Panc1 (cell line): ENCODE results near the gene C20orf202. TPM values are rescaled to one million over a fixed set of nuclear protein-coding genes. Genes with fewer than 3 reads are reported as not detected.

Experiments used
- ATAC-seq: fragments of 200-7000 bp; cut with Tn5 transposase; 2 replicates; pipeline ENCODE4 v1.9.1; 2020; ENCODE audit warnings: mild to moderate bottlenecking, moderate library complexity
- BruUV-seq: library from RNA; stranded (reverse); fragments of 400-500 nt; replicated peaks from 2 replicates; lab custom pipeline; 2021; lab: Mats Ljungman, UMichigan
- CTCF ChIA-PET: fragments of 300-600 bp; sonication (Branson Sonifier 250); formaldehyde crosslinking; loops from one replicate; lab custom pipeline; 2022; ENCODE audit warnings: antibody characterized with exemption; lab: Charles Lee
- POLR2A ChIA-PET: fragments of 300-600 bp; sonication (Branson Sonifier 250); formaldehyde crosslinking; loops from one replicate; lab custom pipeline; 2022; ENCODE audit warnings: antibody characterized with exemption; lab: Charles Lee
- DNase-seq: peaks from one replicate; pipeline ENCODE4 v3.0.0-alpha.2; 2010; ENCODE audit warnings: low read depth, low spot score
- H3K27ac ChIP-seq: 2 replicates; pipeline ENCODE4 v1.5.1; 2011; ENCODE audit warnings: mild to moderate bottlenecking, low read length, inconsistent platforms
- H3K27me3 ChIP-seq: fragments of 200-500 bp; sonication (Bioruptor generic); 2 replicates; pipeline ENCODE4 v1.6.0; 2014; ENCODE audit warnings: low read length, inconsistent platforms; ENCODE audit not compliant: control insufficient read depth, insufficient read depth
- H3K36me3 ChIP-seq: fragments of 200-500 bp; sonication (Bioruptor generic); 2 replicates; pipeline ENCODE4 v1.5.1; 2014; ENCODE audit warnings: inconsistent platforms, mild to moderate bottlenecking, low read length, moderate library complexity; ENCODE audit not compliant: control insufficient read depth, insufficient read depth
- H3K4me1 ChIP-seq: 2 replicates; pipeline ENCODE4 v1.5.1; 2011; ENCODE audit warnings: inconsistent platforms, mild to moderate bottlenecking, low read length, moderate library complexity; ENCODE audit not compliant: control insufficient read depth, insufficient read depth
- H3K4me3 ChIP-seq, 2 experiments: 2 replicates each; pipeline ENCODE4 v1.5.1; 2011 to 2012; ENCODE audit warnings: low read depth in 2 of 2, low read length in 2 of 2, mild to moderate bottlenecking in 2 of 2, inconsistent platforms in 1 of 2, moderate library complexity in 1 of 2
- H3K9me3 ChIP-seq: fragments of 200-500 bp; sonication (Bioruptor generic); 2 replicates; pipeline ENCODE4 v1.5.1; 2014; ENCODE audit warnings: low read depth, mild to moderate bottlenecking, inconsistent platforms, low read length, moderate library complexity; ENCODE audit not compliant: control insufficient read depth, insufficient read depth
- POLR2AphosphoS5 ChIP-seq: IDR thresholded peaks from 2 replicates; pipeline ENCODE4 v1.6.1; 2012; ENCODE audit warnings: mild to moderate bottlenecking, low read depth, low read length, moderate library complexity
- REST ChIP-seq, 2 experiments: IDR thresholded peaks; 2 replicates each; pipeline ENCODE4 v1.6.1; 2011 to 2012; ENCODE audit warnings: low read depth in 2 of 2, control low read depth in 1 of 2, low read length in 1 of 2, mild to moderate bottlenecking in 1 of 2, moderate library complexity in 1 of 2; ENCODE audit not compliant: insufficient read depth in 1 of 2
- SIN3A ChIP-seq: IDR thresholded peaks from 2 replicates; pipeline ENCODE4 v1.6.1; 2012; ENCODE audit warnings: low read depth, mild to moderate bottlenecking, low read length, moderate library complexity, borderline replicate concordance; ENCODE audit not compliant: insufficient read depth
- TCF7L2 ChIP-seq: IDR thresholded peaks from 2 replicates; pipeline ENCODE4 v1.6.1; 2011; ENCODE audit warnings: mild to moderate bottlenecking, low read depth, low read length, inconsistent platforms
- in situ Hi-C: cut with HindIII; loops from 2 replicates; pipeline ENCODE4 v1.10.0; 2016; ENCODE audit warnings: low sequenced_read_pairs, low pct_unique_long_range_greater_than_20kb
- intact Hi-C: fragments of 100-400 bp; cut with micrococcal nuclease; formaldehyde crosslinking; loops from one replicate; pipeline ENCODE4 v1.10.0; 2022; ENCODE audit not compliant: unreplicated experiment
- total RNA-seq: library from RNA; stranded (reverse); gene quantifications from one replicate; pipeline ENCODE4 v1.2.1, GENCODE V29; 2021; ENCODE audit not compliant: unreplicated experiment
- TF ChIP-seq, protein P1 (sequence below): fragments of 450-650 bp; IDR thresholded peaks from 2 replicates; pipeline ENCODE4 v1.5.1; 2017; ENCODE audit warnings: mild to moderate bottlenecking

Gene C20orf202
- total RNA-seq, 1 experiment from 2014 or later: not detected

DNA sequence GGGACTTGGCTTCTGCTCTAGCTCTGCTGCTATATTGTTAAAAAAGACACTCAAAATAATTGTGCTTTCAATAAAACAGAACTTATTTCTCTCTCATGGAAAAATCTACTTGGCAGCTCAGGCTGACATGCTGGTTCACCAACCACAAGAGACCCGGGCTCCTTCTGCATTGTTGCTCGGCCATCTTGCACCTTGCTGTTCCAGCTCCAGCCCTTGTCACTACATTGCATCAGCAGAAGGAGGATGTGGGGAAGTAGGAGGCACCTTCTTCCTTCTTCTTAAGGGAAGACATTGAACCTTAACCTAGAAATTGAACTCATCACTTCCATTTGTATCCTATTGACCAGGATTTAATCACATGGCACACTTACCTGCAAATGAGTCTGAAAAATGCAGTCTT lies 6.6 kb upstream of the C20orf202 start:
- Histone ChIP-seq H3K4me3 (no peak overlapping the region), H3K4me1 (no peaks in the 10 kb centered on the region), H3K36me3 (no peaks in the 10 kb centered on the region), H3K27ac (no peak overlapping the region), H3K9me3 (no peaks in the 10 kb centered on the region), H3K27me3 (0 out of 2 replicates have a peak, but pooled peaks cover 2% of the 10 kb centered on the region)
- DNase-seq (no peak), ATAC-seq (no peak)
- POLR2A ChIA-PET: no interaction called here
- CTCF ChIA-PET: no interaction called here
- intact Hi-C loops (no loop called here), in situ Hi-C loops (no loop called here)
- no TSS peak for BruUV-seq
- TF ChIP-seq POLR2AphosphoS5: no peak
- no peak for TF ChIP-seq TCF7L2
- TF ChIP-seq, protein P1, sequence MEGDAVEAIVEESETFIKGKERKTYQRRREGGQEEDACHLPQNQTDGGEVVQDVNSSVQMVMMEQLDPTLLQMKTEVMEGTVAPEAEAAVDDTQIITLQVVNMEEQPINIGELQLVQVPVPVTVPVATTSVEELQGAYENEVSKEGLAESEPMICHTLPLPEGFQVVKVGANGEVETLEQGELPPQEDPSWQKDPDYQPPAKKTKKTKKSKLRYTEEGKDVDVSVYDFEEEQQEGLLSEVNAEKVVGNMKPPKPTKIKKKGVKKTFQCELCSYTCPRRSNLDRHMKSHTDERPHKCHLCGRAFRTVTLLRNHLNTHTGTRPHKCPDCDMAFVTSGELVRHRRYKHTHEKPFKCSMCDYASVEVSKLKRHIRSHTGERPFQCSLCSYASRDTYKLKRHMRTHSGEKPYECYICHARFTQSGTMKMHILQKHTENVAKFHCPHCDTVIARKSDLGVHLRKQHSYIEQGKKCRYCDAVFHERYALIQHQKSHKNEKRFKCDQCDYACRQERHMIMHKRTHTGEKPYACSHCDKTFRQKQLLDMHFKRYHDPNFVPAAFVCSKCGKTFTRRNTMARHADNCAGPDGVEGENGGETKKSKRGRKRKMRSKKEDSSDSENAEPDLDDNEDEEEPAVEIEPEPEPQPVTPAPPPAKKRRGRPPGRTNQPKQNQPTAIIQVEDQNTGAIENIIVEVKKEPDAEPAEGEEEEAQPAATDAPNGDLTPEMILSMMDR: no peak
- TF ChIP-seq REST (IDR thresholded peaks at IDR 0.05; ENCODE audit: insufficient read depth in 1 of 2, low read depth in 2 of 2, low read length in 1 of 2): no peak
- TF ChIP-seq SIN3A: no peak

- ChIA-PET POLR2A (no interaction called here), CTCF (no interaction called here)
- Histone ChIP-seq H3K4me3 (no peak overlapping the region), H3K36me3 (no peaks in the 10 kb centered on the region), H3K27ac (no peak overlapping the region), H3K27me3 (peaks cover under 1% of the 10 kb centered on the region; the same call in 1 of the 2 replicates), H3K9me3 (no peaks in the 10 kb centered on the region), H3K4me1 (no peaks in the 10 kb centered on the region)
- no peak for DNase-seq
- intact Hi-C loops (no loop called here), in situ Hi-C loops (no loop called here)
- TF ChIP-seq, protein P1: no peak
- TF ChIP-seq SIN3A (no peak), POLR2AphosphoS5 (no peak), REST (IDR thresholded peaks at IDR 0.05; ENCODE audit: insufficient read depth in 1 of 2, low read depth in 2 of 2, low read length in 1 of 2) (no peak), TCF7L2 (no peak)
- no peak for ATAC-seq
- no TSS peak for BruUV-seq
Observed at GRCh38 chr20:1197801-1198200, 5.5 kb upstream of the C20orf202 start.
